ENCODE measurements around the gene WDR62. TPM values are rescaled to one million over a fixed set of nuclear protein-coding genes. Genes with fewer than 3 reads are reported as not detected.

Gene WDR62
- total RNA-seq, 2 donors from 2014 or later = 23.5 to 34.4 TPM

GRCh38 chr19:36059180-36059910, 4.6 kb downstream of the WDR62 start:
- TF ChIP-seq CTCF (conservative IDR thresholded peaks at IDR 0.05) = no peak
- Histone ChIP-seq H3K27me3 (ENCODE audit: control insufficient read depth, insufficient read depth, low read length, poor library complexity, severe bottlenecking) (no peaks in the 10 kb centered on the region), H3K4me1 (ENCODE audit: control insufficient read depth, insufficient read depth, low read length) (peaks cover 3% of the 10 kb centered on the region), H3K27ac (ENCODE audit: low read depth, low read length) (no peak overlapping the region), H3K36me3 (ENCODE audit: control insufficient read depth, insufficient read depth, low read length) (peaks cover 22% of the 10 kb centered on the region), H3K9ac (ENCODE audit: extremely low read depth, low read length, poor library complexity, severe bottlenecking) (peak overlapping the region; percentile 16), H3K9me3 (ENCODE audit: control insufficient read depth, low read length) (no peaks in the 10 kb centered on the region), H3K4me3 (ENCODE audit: low read length) (peak overlapping the region; percentile 31)
- Mint-ChIP-seq H3K36me3 (ENCODE audit: low read depth) (peaks cover 34% of the 10 kb centered on the region), H3K27me3 (ENCODE audit: insufficient read depth) (no peaks in the 10 kb centered on the region), H3K4me3 (no peak overlapping the region), H3K4me1 (peaks cover 17% of the 10 kb centered on the region), H3K9me3 (no peaks in the 10 kb centered on the region), H3K27ac (peak overlapping the region; percentile 67)
- DNase-seq = no peak
- WGBS, 2 experiments (ENCODE audit: insufficient coverage in 1 of 2, insufficient read length in 1 of 2) = 92 to 95% methylated on average over 2 to 5 of the region's 6 CpGs

- H3K4me3 ChIP-seq (ENCODE audit: low read length) = no peak overlapping the region
- Mint-ChIP-seq H3K27me3 (ENCODE audit: insufficient read depth) (no peaks in the 10 kb centered on the region), H3K36me3 (ENCODE audit: low read depth) (peaks cover 42% of the 10 kb centered on the region), H3K27ac (peak overlapping the region; percentile 59), H3K9me3 (no peaks in the 10 kb centered on the region), H3K4me1 (peaks cover 14% of the 10 kb centered on the region), H3K4me3 (no peak overlapping the region)
- H3K9ac ChIP-seq (ENCODE audit: extremely low read depth, low read length, poor library complexity, severe bottlenecking) = no peak overlapping the region
- no peak overlapping the region for H3K27ac ChIP-seq (ENCODE audit: low read depth, low read length)
- peaks cover 30% of the 10 kb centered on the region for H3K36me3 ChIP-seq (ENCODE audit: control insufficient read depth, insufficient read depth, low read length)
- 74 to 91% methylated on average over 4 of the region's 4 CpGs for WGBS, 2 experiments (ENCODE audit: insufficient coverage in 1 of 2, insufficient read length in 1 of 2)
- no peaks in the 10 kb centered on the region for H3K9me3 ChIP-seq (ENCODE audit: control insufficient read depth, low read length)
- no peaks in the 10 kb centered on the region for H3K27me3 ChIP-seq (ENCODE audit: control insufficient read depth, insufficient read depth, low read length, poor library complexity, severe bottlenecking)
- DNase-seq = peak; percentile 79
- H3K4me1 ChIP-seq (ENCODE audit: control insufficient read depth, insufficient read depth, low read length) = peaks cover 3% of the 10 kb centered on the region
- TF ChIP-seq CTCF (conservative IDR thresholded peaks at IDR 0.05) = peak; percentile 83
Measured at GRCh38 chr19:36060430-36060829, 5.7 kb downstream of the WDR62 start.

- no peak for TF ChIP-seq CTCF (conservative IDR thresholded peaks at IDR 0.05)
- Mint-ChIP-seq H3K27ac (no peak overlapping the region), H3K4me3 (no peak overlapping the region), H3K36me3 (ENCODE audit: low read depth) (peaks cover 46% of the 10 kb centered on the region), H3K27me3 (ENCODE audit: insufficient read depth) (no peaks in the 10 kb centered on the region), H3K9me3 (no peaks in the 10 kb centered on the region), H3K4me1 (peaks cover 8% of the 10 kb centered on the region)
- peaks cover 39% of the 10 kb centered on the region for H3K36me3 ChIP-seq (ENCODE audit: control insufficient read depth, insufficient read depth, low read length)
- no peaks in the 10 kb centered on the region for H3K9me3 ChIP-seq (ENCODE audit: control insufficient read depth, low read length)
- no peak overlapping the region for H3K27ac ChIP-seq (ENCODE audit: low read depth, low read length)
- no peaks in the 10 kb centered on the region for H3K27me3 ChIP-seq (ENCODE audit: control insufficient read depth, insufficient read depth, low read length, poor library complexity, severe bottlenecking)
- 95% methylated on average over 2 of the region's 2 CpGs; no CpG with 5 or more reads in 1 of the 2 experiments for WGBS, 2 experiments (ENCODE audit: insufficient coverage in 1 of 2, insufficient read length in 1 of 2)
- no peak overlapping the region for H3K4me3 ChIP-seq (ENCODE audit: low read length)
- DNase-seq = no peak
- H3K4me1 ChIP-seq (ENCODE audit: control insufficient read depth, insufficient read depth, low read length) = no peaks in the 10 kb centered on the region
- H3K9ac ChIP-seq (ENCODE audit: extremely low read depth, low read length, poor library complexity, severe bottlenecking) = no peak overlapping the region
Measured at GRCh38 chr19:36061367-36061766, 6.7 kb downstream of the WDR62 start.
